Measurements from ENCODE around the gene ZNHIT3.
A peak's percentile ranks its signal among the peaks of the same experiment; 100 is the strongest.

- TF ChIP-seq RBBP5 (conservative IDR thresholded peaks at IDR 0.05): no peak
- TF ChIP-seq POLR2A (IDR thresholded peaks at IDR 0.05; ENCODE audit: low read depth, low read length): peak; percentile 94
- no peak for TF ChIP-seq ATF2 (IDR thresholded peaks at IDR 0.05; ENCODE audit: low read length)
- peak; percentile 74 for TF ChIP-seq SIN3A (IDR thresholded peaks at IDR 0.05; ENCODE audit: low read depth, low read length)
These were observed 48.6 kb downstream of the ZNHIT3 start, which contains the start of the genes MYO19 and PIGW for GRCh38 chr17:36534840-36535668.
